Measurements from ENCODE around the gene DOC2A. TPM values are rescaled to one million over a fixed set of nuclear protein-coding genes. Genes with fewer than 3 reads are reported as not detected.
"Not testable (repeated sequence)": the region's sequence is repeated elsewhere in the genome, so short reads cannot be mapped to it uniquely, and the experiment has no call there.

The DOC2A gene
- total and polyA plus RNA-seq, 9 of the 15 experiments (the other 6 are each of a cell fraction or from before 2014, with no cell fraction given) = 0.03 to 0.38 (median 0.28) TPM; not detected in 1

DNA sequence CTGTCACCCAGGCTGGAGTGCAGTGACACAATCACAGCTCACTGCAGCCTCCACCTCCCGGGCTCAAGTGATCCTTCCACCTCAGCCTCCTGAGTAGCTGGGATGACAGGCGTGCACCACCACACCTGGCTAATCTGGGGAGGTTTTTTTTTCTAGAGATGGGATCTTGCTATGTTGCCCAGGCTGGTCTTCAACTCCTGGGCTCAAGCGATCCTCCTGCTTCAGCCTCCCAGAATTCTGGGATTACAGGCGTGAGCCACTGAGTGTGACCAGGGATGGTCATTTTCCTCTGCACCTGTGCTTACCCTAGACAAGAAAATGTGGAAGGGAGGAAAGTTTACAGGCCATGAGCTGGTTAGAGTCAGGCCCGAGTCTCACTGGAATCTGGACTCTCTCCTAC lies 29.9 kb upstream of the DOC2A start:
- not testable (repeated sequence) for FAIRE-seq
- POLR2A ChIA-PET = interaction anchor here (1.1 kb wide), 1 partner anchor 12 kb away, joined by 3 read pairs; a partner anchor contains a TSS

DNA sequence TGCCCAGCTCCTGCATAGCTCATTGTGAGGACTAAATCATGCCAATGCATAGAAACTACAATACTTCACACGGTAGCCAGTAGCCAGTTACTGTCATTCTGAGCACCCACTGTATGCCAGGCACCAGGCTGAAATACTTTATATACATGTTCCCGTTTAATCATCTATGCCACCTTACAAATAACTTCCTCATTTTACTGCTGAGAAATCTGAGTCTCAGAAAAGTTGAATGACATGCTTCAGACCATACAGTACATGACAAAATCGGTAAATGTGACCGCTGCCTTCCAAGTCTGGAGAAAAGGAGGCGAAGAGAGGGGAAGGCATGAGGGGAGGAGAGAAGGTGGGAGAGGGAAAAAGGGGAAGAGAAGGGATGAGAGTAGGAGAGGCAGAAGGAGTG lies 29.4 kb upstream of the DOC2A start:
- Histone ChIP-seq H4K20me1 (replicated peaks; ENCODE audit: control insufficient read depth, insufficient read depth, low read length) (no peaks in the 10 kb centered on the region), H3K4me1 (replicated peaks in 1 of 2; ENCODE audit: control insufficient read depth in 2 of 2, insufficient read depth in 2 of 2, low read length in 2 of 2) (peaks cover 0 to 3% of the 10 kb centered on the region in 2 experiments; a peak in 3 of 5 replicates), H3K9ac (ENCODE audit: insufficient read depth in 1 of 2, low read depth in 2 of 2, low read length in 2 of 2) (no peak overlapping the region), H3K27ac (ENCODE audit: extremely low read depth, low read depth, low read length) (no peak overlapping the region), H3K9me3 (replicated peaks; ENCODE audit: control insufficient read depth, insufficient read depth, low read depth, low read length) (no peaks in the 10 kb centered on the region), H3K4me2 (ENCODE audit: insufficient read depth, low read length) (no peak overlapping the region), H3K36me3 (ENCODE audit: control insufficient read depth, insufficient read depth, low read length) (no peaks in the 10 kb centered on the region), H3K4me3 (no peak overlapping the region), H3K27me3 (ENCODE audit: control insufficient read depth in 2 of 2, insufficient read depth in 2 of 2, low read length in 2 of 2) (peaks cover 4 to 23% of the 10 kb centered on the region in 2 experiments; a peak in 4 of 5 replicates), H3K9me1 (ENCODE audit: control insufficient read depth, insufficient read depth, low read length) (no peaks in the 10 kb centered on the region), H3K79me2 (ENCODE audit: control insufficient read depth, insufficient read depth, low read length) (no peaks in the 10 kb centered on the region), H2AFZ (ENCODE audit: low read depth, low read length) (no peak overlapping the region)
- no peak for FAIRE-seq
- in situ Hi-C loops (cut with MboI) (no loop called here), intact Hi-C loops (cut with micrococcal nuclease) (no loop called here)
- no peak for ATAC-seq
- ChIA-PET POLR2A (no interaction called here), CTCF (ENCODE audit: low intra/inter-chr PET ratio) (no interaction called here)
- no TSS peak for BruUV-seq (replicated peaks)
- no peak for DNase-seq (ENCODE audit: extremely low read depth in 1 of 4, low spot score in 3 of 4)
- TF ChIP-seq ZNF121 (CRISPR knock-in tag; conservative IDR thresholded peaks at IDR 0.05) (no peak), SMAD3 (CRISPR knock-in tag; conservative IDR thresholded peaks at IDR 0.05) (no peak), OTX1 (CRISPR knock-in tag; IDR thresholded peaks at IDR 0.05) (no peak)
- TF ChIP-seq, protein P1, sequence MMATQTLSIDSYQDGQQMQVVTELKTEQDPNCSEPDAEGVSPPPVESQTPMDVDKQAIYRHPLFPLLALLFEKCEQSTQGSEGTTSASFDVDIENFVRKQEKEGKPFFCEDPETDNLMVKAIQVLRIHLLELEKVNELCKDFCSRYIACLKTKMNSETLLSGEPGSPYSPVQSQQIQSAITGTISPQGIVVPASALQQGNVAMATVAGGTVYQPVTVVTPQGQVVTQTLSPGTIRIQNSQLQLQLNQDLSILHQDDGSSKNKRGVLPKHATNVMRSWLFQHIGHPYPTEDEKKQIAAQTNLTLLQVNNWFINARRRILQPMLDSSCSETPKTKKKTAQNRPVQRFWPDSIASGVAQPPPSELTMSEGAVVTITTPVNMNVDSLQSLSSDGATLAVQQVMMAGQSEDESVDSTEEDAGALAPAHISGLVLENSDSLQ (IDR thresholded peaks at IDR 0.05) = peak; percentile 42; the same call in 1 of the 2 replicates
- TF ChIP-seq, protein P2, sequence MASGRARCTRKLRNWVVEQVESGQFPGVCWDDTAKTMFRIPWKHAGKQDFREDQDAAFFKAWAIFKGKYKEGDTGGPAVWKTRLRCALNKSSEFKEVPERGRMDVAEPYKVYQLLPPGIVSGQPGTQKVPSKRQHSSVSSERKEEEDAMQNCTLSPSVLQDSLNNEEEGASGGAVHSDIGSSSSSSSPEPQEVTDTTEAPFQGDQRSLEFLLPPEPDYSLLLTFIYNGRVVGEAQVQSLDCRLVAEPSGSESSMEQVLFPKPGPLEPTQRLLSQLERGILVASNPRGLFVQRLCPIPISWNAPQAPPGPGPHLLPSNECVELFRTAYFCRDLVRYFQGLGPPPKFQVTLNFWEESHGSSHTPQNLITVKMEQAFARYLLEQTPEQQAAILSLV (tag; IDR thresholded peaks at IDR 0.05) = no peak
- 2% methylated on average over 5 of the region's 5 CpGs for WGBS (ENCODE audit: insufficient coverage, low coverage, missing lambda C conversion rate)

More for the DNA sequence above, 29.9 kb upstream of the DOC2A start:
- H3K4me3 ChIP-seq; H3K79me2 ChIP-seq (ENCODE audit: control insufficient read depth, insufficient read depth, low read length); H3K36me3 ChIP-seq (ENCODE audit: control insufficient read depth, insufficient read depth, low read length); H2AFZ ChIP-seq (ENCODE audit: low read depth, low read length); H3K9me1 ChIP-seq (ENCODE audit: control insufficient read depth, insufficient read depth, low read length); intact Hi-C loops (cut with micrococcal nuclease); H3K4me1 ChIP-seq (replicated peaks in 1 of 2; ENCODE audit: control insufficient read depth in 2 of 2, insufficient read depth in 2 of 2, low read length in 2 of 2); H3K9ac ChIP-seq (ENCODE audit: insufficient read depth in 1 of 2, low read depth in 2 of 2, low read length in 2 of 2); H3K9me3 ChIP-seq (replicated peaks; ENCODE audit: control insufficient read depth, insufficient read depth, low read depth, low read length); H4K20me1 ChIP-seq (replicated peaks; ENCODE audit: control insufficient read depth, insufficient read depth, low read length); H3K27ac ChIP-seq (ENCODE audit: extremely low read depth, low read depth, low read length); in situ Hi-C loops (cut with MboI); CTCF ChIA-PET (ENCODE audit: low intra/inter-chr PET ratio); H3K4me2 ChIP-seq (ENCODE audit: insufficient read depth, low read length); ATAC-seq; BruUV-seq (replicated peaks); DNase-seq (ENCODE audit: extremely low read depth in 1 of 4, low spot score in 3 of 4): not testable (repeated sequence)
- WGBS (ENCODE audit: insufficient coverage, low coverage, missing lambda C conversion rate) = 5% methylated on average over 5 of the region's 5 CpGs
- peaks cover 4 to 19% of the 10 kb centered on the region in 2 experiments; a peak in 4 of 5 replicates for H3K27me3 ChIP-seq (ENCODE audit: control insufficient read depth in 2 of 2, insufficient read depth in 2 of 2, low read length in 2 of 2)
- TF ChIP-seq ZNF121 (CRISPR knock-in tag; conservative IDR thresholded peaks at IDR 0.05) = peak; percentile 78
